OCI-LY1 (cell line): ENCODE measurements around the gene IRS1.
A peak's percentile ranks its signal among the peaks of the same experiment; 100 is the strongest.

Experiments
- H2AFZ ChIP-seq: fragments of 200-600 bp; sonication (generic), shearing (Covaris generic); 2 replicates; pipeline ENCODE4 v1.6.0; 2014; ENCODE audit warnings: antibody characterized with exemption, mild to moderate bottlenecking, low read length
- H3F3A ChIP-seq: fragments of 200-600 bp; sonication (generic), shearing (Covaris generic); 2 replicates; pipeline ENCODE4 v1.6.0; 2014; ENCODE audit warnings: mild to moderate bottlenecking, antibody characterized with exemption, low read length, moderate library complexity; ENCODE audit not compliant: insufficient read depth
- H3K27ac ChIP-seq: fragments of 200-600 bp; sonication (generic); 2 replicates; pipeline ENCODE4 v1.5.1; 2014; ENCODE audit warnings: low read length, mixed run types, mild to moderate bottlenecking, low read depth; ENCODE audit not compliant: poor library complexity, severe bottlenecking
- H3K27me3 ChIP-seq: fragments of 200-600 bp; sonication (generic); 2 replicates; pipeline ENCODE4 v1.6.0; 2014; ENCODE audit warnings: antibody characterized with exemption, mild to moderate bottlenecking, low read length, moderate library complexity; ENCODE audit not compliant: insufficient read depth
- H3K36me3 ChIP-seq: fragments of 200-600 bp; sonication (generic); 2 replicates; pipeline ENCODE4 v1.6.1; 2014; ENCODE audit warnings: mild to moderate bottlenecking, antibody characterized with exemption, low read length, moderate library complexity, mixed read lengths; ENCODE audit not compliant: insufficient read depth
- H3K4me1 ChIP-seq: fragments of 200-600 bp; sonication (generic); 2 replicates; pipeline ENCODE4 v1.5.1; 2014; ENCODE audit warnings: mild to moderate bottlenecking, low read length, moderate library complexity; ENCODE audit not compliant: insufficient read depth, severe bottlenecking
- H3K4me2 ChIP-seq: fragments of 200-600 bp; sonication (generic), shearing (Covaris generic); 2 replicates; pipeline ENCODE4 v1.6.1; 2014; ENCODE audit warnings: low read length
- H3K4me3 ChIP-seq: fragments of 200-600 bp; sonication (generic); 2 replicates; pipeline ENCODE4 v1.5.1; 2014; ENCODE audit warnings: low read length, low read depth, mild to moderate bottlenecking, mixed read lengths; ENCODE audit not compliant: poor library complexity, severe bottlenecking
- H3K79me2 ChIP-seq: fragments of 200-600 bp; shearing (Covaris generic); 2 replicates; pipeline ENCODE4 v1.6.1; 2016; ENCODE audit warnings: mixed run types, low read length, mixed read lengths; ENCODE audit not compliant: insufficient read depth
- H3K9ac ChIP-seq: fragments of 200-600 bp; sonication (generic), shearing (Covaris generic); 2 replicates; pipeline ENCODE4 v1.6.1; 2014; ENCODE audit warnings: mild to moderate bottlenecking, low read length, mixed read lengths
- H3K9me2 ChIP-seq: fragments of 200-600 bp; sonication (generic), shearing (Covaris generic); 2 replicates; pipeline ENCODE4 v1.6.1; 2014; ENCODE audit warnings: low read depth, mild to moderate bottlenecking, low read length, mixed read lengths
- H3K9me3 ChIP-seq: fragments of 200-600 bp; shearing (Covaris generic); 2 replicates; pipeline ENCODE4 v1.6.1; 2014; ENCODE audit warnings: low read length, mixed read lengths
- H4K20me1 ChIP-seq: fragments of 200-600 bp; sonication (generic), shearing (Covaris generic); 2 replicates; pipeline ENCODE4 v1.6.0; 2016; ENCODE audit warnings: mild to moderate bottlenecking, low read length; ENCODE audit not compliant: insufficient read depth
- EZH2 ChIP-seq: fragments of 200-600 bp; sonication (generic), shearing (Covaris generic); IDR thresholded peaks from 2 replicates; pipeline ENCODE4 v1.8.0; 2017; ENCODE audit warnings: borderline replicate concordance, mixed run types, mild to moderate bottlenecking, antibody characterized with exemption, low read length, moderate library complexity, mixed read lengths
- TF ChIP-seq, protein P1 (sequence below): fragments of 200-600 bp; sonication (generic), shearing (Covaris generic); IDR thresholded peaks from 2 replicates; pipeline ENCODE4 v1.5.1; 2017; ENCODE audit warnings: mild to moderate bottlenecking, antibody characterized with exemption, low read length, moderate library complexity, mixed read lengths

Gene IRS1

DNA sequence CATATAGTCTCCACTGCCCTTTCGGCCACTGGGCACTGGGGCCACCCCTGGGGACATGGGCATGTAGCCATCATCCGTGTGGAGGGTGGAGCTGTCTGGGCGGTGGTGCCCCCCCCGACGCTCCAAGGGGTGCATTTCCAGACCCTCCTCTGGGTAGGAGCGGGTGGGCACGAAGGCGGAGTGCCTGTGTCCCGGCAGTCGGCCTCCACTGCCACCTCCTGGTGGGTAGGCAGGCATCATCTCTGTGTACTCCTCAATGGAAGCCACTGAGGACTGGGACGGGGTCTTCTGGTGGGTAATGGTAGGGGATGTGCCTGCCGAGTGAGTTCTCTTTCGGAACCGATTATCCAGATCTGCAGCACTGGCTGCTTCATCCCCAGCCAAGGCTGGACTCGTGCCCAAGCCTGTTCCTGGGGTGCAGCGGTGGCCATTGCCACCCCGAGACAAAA, 2.8 kb downstream of the IRS1 start:
- Histone ChIP-seq H3K9me3 (no peaks in the 10 kb centered on the region), H3K36me3 (no peaks in the 10 kb centered on the region), H4K20me1 (no peaks in the 10 kb centered on the region), H3K4me1 (peaks cover 78% of the 10 kb centered on the region), H3K4me2 (peak overlapping the region; percentile 81), H3K79me2 (no peaks in the 10 kb centered on the region), H3K4me3 (peak overlapping the region; percentile 79), H2AFZ (no peak overlapping the region), H3F3A (no peaks in the 10 kb centered on the region), H3K9ac (peak overlapping the region; percentile 79; the same call in 1 of the 2 replicates), H3K27me3 (no peaks in the 10 kb centered on the region), H3K9me2 (no peaks in the 10 kb centered on the region), H3K27ac (peak overlapping the region; percentile 24)
- no peak for TF ChIP-seq EZH2
- TF ChIP-seq, protein P1, sequence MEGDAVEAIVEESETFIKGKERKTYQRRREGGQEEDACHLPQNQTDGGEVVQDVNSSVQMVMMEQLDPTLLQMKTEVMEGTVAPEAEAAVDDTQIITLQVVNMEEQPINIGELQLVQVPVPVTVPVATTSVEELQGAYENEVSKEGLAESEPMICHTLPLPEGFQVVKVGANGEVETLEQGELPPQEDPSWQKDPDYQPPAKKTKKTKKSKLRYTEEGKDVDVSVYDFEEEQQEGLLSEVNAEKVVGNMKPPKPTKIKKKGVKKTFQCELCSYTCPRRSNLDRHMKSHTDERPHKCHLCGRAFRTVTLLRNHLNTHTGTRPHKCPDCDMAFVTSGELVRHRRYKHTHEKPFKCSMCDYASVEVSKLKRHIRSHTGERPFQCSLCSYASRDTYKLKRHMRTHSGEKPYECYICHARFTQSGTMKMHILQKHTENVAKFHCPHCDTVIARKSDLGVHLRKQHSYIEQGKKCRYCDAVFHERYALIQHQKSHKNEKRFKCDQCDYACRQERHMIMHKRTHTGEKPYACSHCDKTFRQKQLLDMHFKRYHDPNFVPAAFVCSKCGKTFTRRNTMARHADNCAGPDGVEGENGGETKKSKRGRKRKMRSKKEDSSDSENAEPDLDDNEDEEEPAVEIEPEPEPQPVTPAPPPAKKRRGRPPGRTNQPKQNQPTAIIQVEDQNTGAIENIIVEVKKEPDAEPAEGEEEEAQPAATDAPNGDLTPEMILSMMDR = peak; percentile 80

DNA sequence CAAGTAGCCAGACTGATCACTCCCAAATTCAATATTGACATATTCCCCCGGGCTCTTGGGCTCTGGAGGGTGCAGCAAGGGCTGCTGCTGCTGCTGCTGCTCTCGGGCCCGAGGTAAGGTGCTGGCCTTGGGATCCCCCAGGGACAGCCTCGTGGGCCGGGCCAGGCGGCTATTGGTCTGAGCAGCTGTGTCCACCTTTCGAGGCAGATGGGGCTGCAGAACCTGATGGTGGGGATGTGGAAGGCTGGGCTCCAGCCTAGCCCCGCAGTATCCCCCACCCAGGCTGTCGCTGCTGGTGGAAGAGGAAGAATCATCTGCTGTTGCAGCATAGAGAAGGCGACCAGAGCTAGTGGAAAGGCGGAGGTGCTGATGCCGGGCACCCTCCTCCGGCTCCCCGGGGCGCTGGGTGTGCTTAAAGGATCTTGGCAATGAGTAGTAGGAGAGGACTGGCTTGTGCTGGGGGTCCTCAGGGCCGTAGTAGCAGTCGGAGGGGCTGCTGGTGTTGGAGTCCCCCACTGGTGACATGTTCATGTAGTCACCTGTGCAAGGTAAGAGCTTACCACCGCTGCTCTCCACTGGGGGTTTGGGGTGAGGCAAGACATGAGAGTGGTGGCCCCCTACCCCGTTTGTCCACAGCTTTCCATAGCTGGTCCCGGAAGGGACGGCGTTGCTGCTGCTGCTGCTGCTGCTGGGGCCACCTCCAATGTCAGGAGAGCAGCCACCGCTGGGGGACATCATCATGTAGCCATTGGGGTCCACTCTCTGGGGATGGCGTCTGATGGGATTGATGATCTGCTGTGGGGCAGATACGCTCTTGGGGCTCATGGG, 3.4 kb downstream of the IRS1 start:
- Histone ChIP-seq H4K20me1 (no peaks in the 10 kb centered on the region), H3K27me3 (no peaks in the 10 kb centered on the region), H3F3A (no peaks in the 10 kb centered on the region), H3K9me2 (no peaks in the 10 kb centered on the region), H3K79me2 (no peaks in the 10 kb centered on the region), H3K9ac (peak overlapping the region; percentile 33; the same call in 1 of the 2 replicates), H3K27ac (peak overlapping the region; percentile 24), H3K36me3 (no peaks in the 10 kb centered on the region), H3K4me2 (peak overlapping the region; percentile 81), H3K9me3 (no peaks in the 10 kb centered on the region), H2AFZ (no peak overlapping the region), H3K4me3 (peak overlapping the region; percentile 79), H3K4me1 (peaks cover 76% of the 10 kb centered on the region)
- TF ChIP-seq EZH2 = no peak
- TF ChIP-seq, protein P1 = no peak

DNA sequence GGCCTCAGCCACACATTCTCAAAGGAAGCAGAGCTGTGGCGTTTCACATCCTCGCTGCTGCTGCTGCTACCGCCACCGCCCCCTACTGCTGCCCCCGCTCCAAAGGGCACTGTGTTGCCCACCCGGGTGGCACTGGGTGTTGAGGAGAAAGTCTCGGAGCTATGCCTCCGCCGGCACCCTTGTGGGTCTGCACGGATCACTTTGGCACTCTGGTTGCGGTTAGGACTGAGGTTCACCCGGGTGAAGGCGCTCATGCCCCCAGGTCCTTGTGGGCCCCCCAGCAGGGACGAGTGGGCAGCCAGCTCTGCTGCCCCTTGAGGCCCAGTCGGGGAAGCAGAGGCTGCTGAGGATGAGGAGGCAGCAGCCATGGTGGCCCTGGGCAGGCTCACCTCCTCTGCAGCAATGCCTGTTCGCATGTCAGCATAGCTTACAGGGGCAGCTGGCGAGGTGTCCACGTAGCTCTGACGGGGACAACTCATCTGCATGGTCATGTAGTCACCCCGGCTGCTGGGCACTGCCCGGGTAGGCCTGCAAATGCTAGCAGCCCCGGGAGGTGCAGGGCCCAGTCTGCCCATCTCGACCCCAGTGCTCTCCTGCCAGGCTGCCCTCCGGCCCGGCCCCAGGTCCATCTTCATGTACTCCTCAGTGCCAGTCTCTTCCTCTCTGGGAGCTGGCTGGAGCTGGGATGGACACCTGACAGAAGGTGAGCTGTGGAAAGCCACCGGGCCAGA, 4.2 kb downstream of the IRS1 start:
- Histone ChIP-seq H2AFZ (no peak overlapping the region), H3K9me2 (no peaks in the 10 kb centered on the region), H3K9ac (peak overlapping the region; percentile 33; the same call in 1 of the 2 replicates), H3K27ac (peak overlapping the region; percentile 16), H3F3A (no peaks in the 10 kb centered on the region), H4K20me1 (no peaks in the 10 kb centered on the region), H3K27me3 (no peaks in the 10 kb centered on the region), H3K4me2 (peak overlapping the region; percentile 81), H3K36me3 (no peaks in the 10 kb centered on the region), H3K4me3 (peak overlapping the region; percentile 79), H3K4me1 (peaks cover 78% of the 10 kb centered on the region), H3K79me2 (no peaks in the 10 kb centered on the region), H3K9me3 (no peaks in the 10 kb centered on the region)
- no peak for TF ChIP-seq EZH2
- TF ChIP-seq, protein P1 = peak; percentile 29; the same call in 1 of the 2 replicates
